A549 (cell line): ENCODE data around the gene MEIKIN. TPM values are rescaled to one million over a fixed set of nuclear protein-coding genes. Genes with fewer than 3 reads are reported as not detected.

ENCODE experiments used
- ATAC-seq, 2 experiments: fragments of 200-7000 bp in 1 of 2; fragments of >200 bp in 1 of 2; cut with Nextera tagmentation in 1 of 2; cut with Tn5 transposase in 1 of 2; 3 replicates each; pipeline versions ENCODE4 v1.8.0 to v1.9.1; 2018 to 2020; ENCODE audit warnings: mild to moderate bottlenecking in 1 of 2, moderate library complexity in 1 of 2
- CTCF ChIA-PET: fragments of 300-600 bp; sonication (Branson Sonifier 250); formaldehyde crosslinking; extraction: SDS; loops from one replicate; lab custom pipeline; 2021; ENCODE audit warnings: antibody characterized with exemption, inconsistent platforms; lab: Yijun Ruan, JAX
- POLR2A ChIA-PET: fragments of 350-600 bp; formaldehyde crosslinking; extraction: SDS; loops from one replicate; lab custom pipeline; 2021; ENCODE audit warnings: antibody characterized with exemption, inconsistent platforms; lab: Yijun Ruan, JAX
- DNase-seq, 2 experiments: peaks; one replicate each; pipeline versions ENCODE4 v3.0.0 to v3.0.0-alpha.2; 2011 to 2016; ENCODE audit warnings: low read depth in 1 of 2, low spot score in 1 of 2
- FAIRE-seq: peaks from 2 replicates; lab custom pipeline; 2011; peaks lifted over from hg19 to GRCh38; lab: Jason Lieb, UNC
- H3K27ac ChIP-seq, 2 experiments: fragments of >200 bp; sonication (Bioruptor Twin); formaldehyde crosslinking; 3 replicates each; pipeline ENCODE4 v1.5.1; 2016 to 2017
- H3K4me1 ChIP-seq: fragments of >200 bp; sonication (Bioruptor Twin); formaldehyde crosslinking; 3 replicates; pipeline ENCODE4 v1.6.1; 2016
- H3K4me2 ChIP-seq: fragments of >200 bp; sonication (Bioruptor Twin); formaldehyde crosslinking; 3 replicates; pipeline ENCODE4 v1.6.1; 2016
- H3K4me3 ChIP-seq: fragments of >200 bp; sonication (Bioruptor Twin); formaldehyde crosslinking; 3 replicates; pipeline ENCODE4 v1.5.1; 2016
- H3K9me3 ChIP-seq: fragments of >200 bp; sonication (Bioruptor Twin); formaldehyde crosslinking; 3 replicates; pipeline ENCODE4 v1.6.1; 2016
- BHLHE40 ChIP-seq: IDR thresholded peaks from 2 replicates; pipeline ENCODE4 v1.6.1; 2012; ENCODE audit warnings: low read depth, low read length, inconsistent platforms
- CBX8 ChIP-seq: fragments of 200-600 bp; sonication (generic); IDR thresholded peaks from 2 replicates; pipeline ENCODE4 v1.6.1; 2016
- CEBPB ChIP-seq, 2 experiments: fragments of >200 bp in 1 of 2; sonication (Bioruptor Twin) in 1 of 2; formaldehyde crosslinking in 1 of 2; IDR thresholded peaks; 2 replicates each; pipeline ENCODE4 v1.6.1; 2012 to 2016
- CHD2 ChIP-seq: fragments of 150-350 bp; IDR thresholded peaks from 2 replicates; pipeline ENCODE4 v1.6.1; 2014; ENCODE audit warnings: low read length; ENCODE audit not compliant: partially characterized antibody
- CTCF ChIP-seq: fragments of >200 bp; sonication (Bioruptor Twin); formaldehyde crosslinking; IDR thresholded peaks from 3 replicates; pipeline ENCODE4 v1.5.1; 2016
- EHF ChIP-seq: fragments of 250-450 bp; sonication (Bioruptor Pico); IDR thresholded peaks from 2 replicates; pipeline ENCODE4 v1.5.0; 2020; ENCODE audit warnings: mild to moderate bottlenecking
- FOSB ChIP-seq: fragments of 250-450 bp; sonication (Bioruptor Pico); IDR thresholded peaks from 2 replicates; pipeline ENCODE4 v1.5.0; 2020; ENCODE audit warnings: mild to moderate bottlenecking, moderate library complexity
- HDAC2 ChIP-seq: fragments of 200-600 bp; sonication (generic); IDR thresholded peaks from 2 replicates; pipeline ENCODE4 v1.6.1; 2016
- HEYL ChIP-seq: fragments of 250-450 bp; sonication (Bioruptor Pico); IDR thresholded peaks from 2 replicates; pipeline ENCODE4 v1.8.0; 2021; ENCODE audit warnings: mild to moderate bottlenecking, moderate library complexity
- HMGXB4 ChIP-seq: fragments of 250-450 bp; sonication (Bioruptor Pico); IDR thresholded peaks from 2 replicates; pipeline ENCODE4 v1.5.0; 2021; ENCODE audit warnings: mild to moderate bottlenecking, moderate library complexity, borderline replicate concordance
- JUN ChIP-seq, 2 experiments: fragments of >200 bp; sonication (Bioruptor Twin); formaldehyde crosslinking; IDR thresholded peaks; 2 replicates in 1 of 2; 3 replicates in 1 of 2; pipeline ENCODE4 v1.6.1; 2016 to 2017
- KDM5A ChIP-seq: fragments of 200-600 bp; sonication (generic); IDR thresholded peaks from 2 replicates; pipeline ENCODE4 v1.6.1; 2016; ENCODE audit warnings: antibody characterized with exemption, mild to moderate bottlenecking
- MYC ChIP-seq: IDR thresholded peaks from 2 replicates; pipeline ENCODE4 v1.6.1; 2012; ENCODE audit warnings: mild to moderate bottlenecking, inconsistent platforms, low read length, improper control_type of control experiment, borderline replicate concordance
- PHF8 ChIP-seq: fragments of 200-600 bp; sonication (generic); IDR thresholded peaks from 2 replicates; pipeline ENCODE4 v1.6.1; 2016; ENCODE audit warnings: low read depth, mild to moderate bottlenecking, antibody characterized with exemption, moderate library complexity, borderline replicate concordance
- POLR2A ChIP-seq: IDR thresholded peaks from 2 replicates; pipeline ENCODE4 v1.6.1; 2012; ENCODE audit warnings: mild to moderate bottlenecking, low read length
- RAD21 ChIP-seq, 2 experiments: fragments of >200 bp in 1 of 2; sonication (Bioruptor Twin) in 1 of 2; formaldehyde crosslinking in 1 of 2; IDR thresholded peaks in 1 of 2; conservative IDR thresholded peaks in 1 of 2; 2 replicates in 1 of 2; 3 replicates in 1 of 2; pipeline ENCODE4 v1.6.1; 2012 to 2018; ENCODE audit warnings: inconsistent platforms in 1 of 2
- SREBF2 ChIP-seq: fragments of 450-650 bp; IDR thresholded peaks from 2 replicates; pipeline ENCODE4 v1.6.1; 2014; ENCODE audit warnings: mild to moderate bottlenecking, moderate library complexity
- TFCP2L1 ChIP-seq: fragments of 250-450 bp; sonication (Bioruptor Pico); IDR thresholded peaks from 2 replicates; pipeline ENCODE4 v1.5.0; 2021; ENCODE audit warnings: mild to moderate bottlenecking
- TP53 ChIP-seq: fragments of 250-450 bp; sonication (Bioruptor Pico); IDR thresholded peaks from 2 replicates; pipeline ENCODE4 v1.5.0; 2021; ENCODE audit warnings: mild to moderate bottlenecking, moderate library complexity
- USF2 ChIP-seq: fragments of 450-650 bp; IDR thresholded peaks from 2 replicates; pipeline ENCODE4 v1.6.1; 2014; ENCODE audit warnings: antibody characterized with exemption
- ZNF302 ChIP-seq: fragments of 250-450 bp; sonication (Bioruptor Pico); IDR thresholded peaks from 2 replicates; pipeline ENCODE4 v1.9.0; 2021; ENCODE audit warnings: inconsistent platforms, mild to moderate bottlenecking, moderate library complexity
- ZSCAN20 ChIP-seq: fragments of 250-450 bp; sonication (Bioruptor Pico); IDR thresholded peaks from 2 replicates; pipeline ENCODE4 v1.8.0; 2022; ENCODE audit warnings: mild to moderate bottlenecking, moderate library complexity
- WGBS: methylation state at CpG from one replicate; pipeline ENCODE4 v1.1.6; 2017; ENCODE audit errors: missing lambda C conversion rate; 5-methylcytosine and 5-hydroxymethylcytosine counted together
- polyA plus RNA-seq, 4 experiments: library from polyadenylated mRNA; depleted of rRNA in 3 of 4; stranded (reverse); fragments of >200 nt; fragmentation: RNase III in 1 of 4; extraction: RNeasy Plus Mini Kit Qiagen cat#74134 plus additional on column Dnase treatment in 1 of 4; gene quantifications; 2 replicates in 3 of 4; 3 replicates in 1 of 4; pipeline ENCODE4 v1.2.3, GENCODE V29; 2011 to 2017

The MEIKIN gene
- polyA plus RNA-seq, 2 of the 4 experiments (the other 2 are of a cell fraction), result not detected

- H3K4me2 ChIP-seq, result no peak overlapping the region
- no peak for TF ChIP-seq TFCP2L1 (CRISPR knock-in tag)
- no peak for TF ChIP-seq ZNF302 (CRISPR knock-in tag)
- TF ChIP-seq HDAC2, result no peak
- no peak for TF ChIP-seq CBX8
- no peak for TF ChIP-seq HMGXB4 (CRISPR knock-in tag)
- no peak for TF ChIP-seq PHF8
- TF ChIP-seq RAD21 (conservative IDR thresholded peaks at IDR 0.05 in 1 of 2, IDR thresholded peaks at IDR 0.05 in 1 of 2), result no peak
- no peak for TF ChIP-seq POLR2A
- no peak for TF ChIP-seq HEYL (CRISPR knock-in tag)
- TF ChIP-seq TP53, result no peak
- TF ChIP-seq SREBF2, result no peak
- no peak for TF ChIP-seq CTCF
- TF ChIP-seq CHD2, result no peak
- no peak for TF ChIP-seq ZSCAN20
- TF ChIP-seq MYC, result no peak
- TF ChIP-seq KDM5A, result no peak
- no peak for TF ChIP-seq BHLHE40
- no peak for TF ChIP-seq USF2
- ChIA-PET POLR2A (no interaction called here), CTCF (no interaction called here)
- FAIRE-seq (no peak), ATAC-seq (no peak; a peak in 1 of 6 replicates), DNase-seq (no peak)
- H3K4me1 ChIP-seq, result peaks cover 21% of the 10 kb centered on the region; the same call in 2 of the 3 replicates
- no peaks in the 10 kb centered on the region for H3K9me3 ChIP-seq
- H3K27ac ChIP-seq, result no peak overlapping the region
- no peak overlapping the region for H3K4me3 ChIP-seq
- 95% methylated on average over 1 of the region's 1 CpG for WGBS
These were observed 175.5 kb downstream of the MEIKIN start for GRCh38 chr5:131769961-131770360.

- CTCF ChIA-PET, result no interaction called here
- WGBS, result 91% methylated on average over 1 of the region's 1 CpG
These were observed 176.1 kb downstream of the MEIKIN start for GRCh38 chr5:131769336-131769735.

GRCh38 chr5:131767891-131768290 lies 177.6 kb downstream of the MEIKIN start:
- ATAC-seq, result no peak
- H3K4me2 ChIP-seq, result no peak overlapping the region
- TF ChIP-seq CEBPB (IDR thresholded peaks at IDR 0.05) (no peak), JUN (IDR thresholded peaks at IDR 0.05) (no peak)
- TF ChIP-seq, all 56 proteins: peak for 0
- no peak for FAIRE-seq
- no peak overlapping the region for H3K27ac ChIP-seq
- POLR2A ChIA-PET, result no interaction called here
- CTCF ChIA-PET, result interaction anchor here (1.1 kb wide), 1 partner anchor 16 kb away, joined by 3 read pairs; no protein-coding TSS in a partner anchor
- H3K9me3 ChIP-seq, result peaks cover 2% of the 10 kb centered on the region; the same call in 1 of the 3 replicates
- no peak for DNase-seq
- no peak overlapping the region for H3K4me3 ChIP-seq
- peaks cover under 1% of the 10 kb centered on the region; the same call in 1 of the 3 replicates for H3K4me1 ChIP-seq

More at GRCh38 chr5:131769336-131769735, 176.1 kb downstream of the MEIKIN start:
- H3K4me1 ChIP-seq, result peaks cover 14% of the 10 kb centered on the region; the same call in 2 of the 3 replicates
- no peak for DNase-seq
- FAIRE-seq, result no peak
- no peak overlapping the region for H3K4me3 ChIP-seq
- H3K9me3 ChIP-seq, result no peaks in the 10 kb centered on the region; the same call in 2 of the 3 replicates
- POLR2A ChIA-PET, result no interaction called here
- no peak overlapping the region for H3K27ac ChIP-seq
- TF ChIP-seq EHF (CRISPR knock-in tag) (no peak), FOSB (CRISPR knock-in tag) (no peak)
- H3K4me2 ChIP-seq, result no peak overlapping the region
- ATAC-seq, result no peak
